ENCODE measurements around the gene NDUFA7.

Gene NDUFA7

GRCh38 chr19:8321067-8321985 is at the start of gene NDUFA7, which contains the start of gene RPS28:
TSS of gene NDUFA7 (minus strand) at chr19:8321375. CDS start at chr19:8321358, 17 bp downstream.
TSS of gene RPS28 (plus strand) at chr19:8321496. CDS start at chr19:8321531, 35 bp downstream.
- Histone ChIP-seq H4K20me1 (peaks cover 34% of the 10 kb centered on the region), H3K9ac (peak within 1 kb of the TSS; percentile 98), H3K4me2 (peak within 1 kb of the TSS; percentile 97), H3K36me3 (peaks cover 36% of the 10 kb centered on the region), H3K27me3 (no peaks in the 10 kb centered on the region), H3K27ac (peak within 1 kb of the TSS; percentile 95), H3K4me3 (peak within 1 kb of the TSS; percentile 83), H3K4me1 (peaks cover 71% of the 10 kb centered on the region), H3K9me3 (no peaks in the 10 kb centered on the region)
- no peak for TF ChIP-seq Cebpa-rat (IDR thresholded peaks at IDR 0.05)

DNA sequence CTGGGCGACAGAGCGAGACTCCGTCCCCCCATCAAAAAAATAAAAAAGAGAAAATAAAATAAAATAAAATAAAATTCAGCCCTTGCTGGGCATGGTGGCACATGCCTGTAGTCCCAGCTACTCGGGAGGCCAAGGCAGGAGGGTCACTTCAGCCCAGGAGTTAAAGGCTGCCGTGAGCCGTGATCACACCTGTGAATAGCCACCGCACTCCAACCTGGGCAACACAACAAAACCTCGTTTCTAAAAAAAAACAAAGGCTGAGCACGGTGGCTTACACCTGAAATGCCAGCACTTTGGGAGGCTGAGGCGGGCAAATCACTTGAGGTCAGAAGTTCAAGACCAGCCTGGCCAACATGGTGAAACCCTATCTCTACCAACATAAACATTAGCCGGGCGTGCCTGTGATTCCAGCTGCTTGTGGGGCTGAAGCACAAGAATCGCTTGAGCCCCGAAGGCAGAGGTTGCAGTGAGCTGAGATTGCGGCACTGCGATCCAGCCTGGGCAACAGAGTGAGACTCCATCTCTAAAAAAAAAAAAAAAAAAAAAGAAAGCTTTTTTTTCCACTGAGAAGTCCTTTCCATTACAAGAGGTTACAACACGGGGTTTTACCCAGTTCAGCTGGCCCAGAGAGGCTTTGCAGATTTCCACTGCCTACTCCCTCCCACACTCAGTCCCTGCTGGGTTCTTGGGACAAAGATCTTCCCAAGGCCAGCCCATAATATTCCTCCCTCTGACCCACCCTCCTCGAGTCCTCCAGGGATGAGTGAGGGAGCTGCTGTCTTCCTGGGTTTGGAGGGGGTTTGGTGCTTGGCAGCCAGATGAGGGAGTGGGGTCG is 49.2 kb upstream of the NDUFA7 start:
- Histone ChIP-seq H3K4me2 (no peak overlapping the region), H4K20me1 (peaks cover 15% of the 10 kb centered on the region), H3K4me3 (no peak overlapping the region), H3K9ac (no peak overlapping the region), H3K27me3 (peaks cover 29% of the 10 kb centered on the region), H3K9me3 (no peaks in the 10 kb centered on the region), H3K27ac (no peak overlapping the region), H3K36me3 (peaks cover 34% of the 10 kb centered on the region), H3K4me1 (peaks cover 23% of the 10 kb centered on the region)
- TF ChIP-seq Cebpa-rat (IDR thresholded peaks at IDR 0.05), result no peak

GRCh38 chr19:8367327-8368001 is 46.3 kb upstream of the NDUFA7 start:
- peaks cover 9% of the 10 kb centered on the region; the same call in 1 of the 2 replicates for H3K36me3 ChIP-seq

GRCh38 chr19:8366961-8367326 is 45.8 kb upstream of the NDUFA7 start:
- H3K27me3 ChIP-seq, result peaks cover 62% of the 10 kb centered on the region
- H3K27ac ChIP-seq, result no peak overlapping the region
- H3K9ac ChIP-seq, result no peak overlapping the region
- peak overlapping the region; percentile 72 for H3K4me2 ChIP-seq
- no peak overlapping the region for H3K4me3 ChIP-seq
- TF ChIP-seq Cebpa-rat (IDR thresholded peaks at IDR 0.05), result no peak
- peaks cover 30% of the 10 kb centered on the region for H4K20me1 ChIP-seq
- peaks cover 46% of the 10 kb centered on the region for H3K4me1 ChIP-seq
- no peaks in the 10 kb centered on the region for H3K9me3 ChIP-seq
- peaks cover 9% of the 10 kb centered on the region; the same call in 1 of the 2 replicates for H3K36me3 ChIP-seq

More at GRCh38 chr19:8367327-8368001, 46.3 kb upstream of the NDUFA7 start:
- H3K4me2 ChIP-seq, result peak overlapping the region; percentile 72
- no peak overlapping the region for H3K9ac ChIP-seq
- TF ChIP-seq Cebpa-rat (IDR thresholded peaks at IDR 0.05), result no peak
- no peak overlapping the region for H3K27ac ChIP-seq
- peaks cover 41% of the 10 kb centered on the region for H3K4me1 ChIP-seq
- peaks cover 30% of the 10 kb centered on the region for H4K20me1 ChIP-seq
- H3K4me3 ChIP-seq, result no peak overlapping the region
- H3K27me3 ChIP-seq, result peaks cover 57% of the 10 kb centered on the region
- H3K9me3 ChIP-seq, result no peaks in the 10 kb centered on the region

DNA sequence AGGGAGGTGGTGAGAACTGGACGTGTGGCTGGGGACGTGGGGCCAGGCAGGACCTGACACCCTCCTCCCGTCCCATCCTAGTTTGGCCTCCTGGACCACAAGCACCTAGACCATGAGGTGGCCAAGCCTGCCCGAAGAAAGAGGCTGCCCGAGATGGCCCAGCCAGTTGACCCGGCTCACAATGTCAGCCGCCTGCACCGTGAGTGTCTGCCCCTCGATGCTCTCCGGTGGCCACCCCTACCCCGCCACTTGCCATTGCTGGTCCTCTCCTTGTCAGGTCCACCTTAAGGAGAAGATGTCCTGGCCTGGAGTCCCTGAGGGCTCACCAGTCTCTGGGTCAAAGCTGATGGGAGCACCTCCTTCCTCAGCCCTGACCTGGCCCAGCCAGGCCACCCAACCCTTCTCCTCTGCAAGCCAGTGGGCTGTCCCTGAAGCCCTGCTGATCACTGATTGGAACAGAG is 45.0 kb upstream of the NDUFA7 start:
- H3K27me3 ChIP-seq, result peaks cover 67% of the 10 kb centered on the region

DNA sequence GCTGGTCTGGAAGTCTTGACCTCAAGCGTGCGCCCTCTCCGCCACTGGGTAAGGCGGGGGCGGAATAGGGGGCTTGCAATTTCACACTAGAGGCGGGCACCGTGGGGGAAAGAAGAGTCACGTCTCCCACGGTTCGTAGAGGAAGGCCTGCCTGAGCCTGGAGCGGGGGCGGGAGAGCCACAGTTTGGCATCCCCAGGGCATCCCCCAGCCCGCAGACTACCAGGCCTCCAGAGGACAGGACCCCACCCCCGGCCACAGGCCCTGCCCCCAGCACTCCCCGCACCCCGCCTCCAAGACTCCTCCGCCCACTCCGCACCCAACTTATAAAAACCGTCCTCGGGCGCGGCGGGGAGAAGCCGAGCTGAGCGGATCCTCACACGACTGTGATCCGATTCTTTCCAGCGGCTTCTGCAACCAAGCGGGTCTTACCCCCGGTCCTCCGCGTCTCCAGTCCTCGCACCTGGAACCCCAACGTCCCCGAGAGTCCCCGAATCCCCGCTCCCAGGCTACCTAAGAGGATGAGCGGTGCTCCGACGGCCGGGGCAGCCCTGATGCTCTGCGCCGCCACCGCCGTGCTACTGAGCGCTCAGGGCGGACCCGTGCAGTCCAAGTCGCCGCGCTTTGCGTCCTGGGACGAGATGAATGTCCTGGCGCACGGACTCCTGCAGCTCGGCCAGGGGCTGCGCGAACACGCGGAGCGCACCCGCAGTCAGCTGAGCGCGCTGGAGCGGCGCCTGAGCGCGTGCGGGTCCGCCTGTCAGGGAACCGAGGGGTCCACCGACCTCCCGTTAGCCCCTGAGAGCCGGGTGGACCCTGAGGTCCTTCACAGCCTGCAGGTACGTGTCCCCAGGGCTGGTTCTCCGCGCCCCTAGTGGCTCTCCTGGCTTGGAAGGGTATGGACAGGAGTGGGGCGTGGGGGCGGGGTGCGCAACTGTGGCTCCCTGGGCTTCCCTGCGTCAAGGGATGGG is 42.9 kb upstream of the NDUFA7 start, which contains the start of gene ANGPTL4:
Gene ANGPTL4 (plus strand): TSS at position 353 of the 969 bp plus-strand sequence. CDS start 167 bp downstream, at position 520.
- H4K20me1 ChIP-seq, result peaks cover 30% of the 10 kb centered on the region
- no peak for TF ChIP-seq Cebpa-rat (IDR thresholded peaks at IDR 0.05)
- H3K9me3 ChIP-seq, result no peaks in the 10 kb centered on the region
- peaks cover 67% of the 10 kb centered on the region for H3K27me3 ChIP-seq
- H3K27ac ChIP-seq, result 0 out of 2 replicates have a peak within 1 kb of the TSS, but pooled peaks have one; percentile 30
- no peaks in the 10 kb centered on the region; the same call in 1 of the 2 replicates for H3K36me3 ChIP-seq
- H3K9ac ChIP-seq, result peak within 1 kb of the TSS; percentile 57; the same call in 1 of the 2 replicates
- H3K4me1 ChIP-seq, result peaks cover 41% of the 10 kb centered on the region
- peak within 1 kb of the TSS; percentile 93 for H3K4me2 ChIP-seq
- H3K4me3 ChIP-seq, result peak within 1 kb of the TSS; percentile 66

More for the DNA sequence above, 45.0 kb upstream of the NDUFA7 start:
- Histone ChIP-seq H3K36me3 (peaks cover 5% of the 10 kb centered on the region; the same call in 1 of the 2 replicates), H3K4me1 (peaks cover 44% of the 10 kb centered on the region), H3K9ac (no peak overlapping the region), H4K20me1 (peaks cover 30% of the 10 kb centered on the region), H3K4me3 (no peak overlapping the region), H3K9me3 (no peaks in the 10 kb centered on the region), H3K27ac (no peak overlapping the region), H3K4me2 (no peak overlapping the region)
- TF ChIP-seq Cebpa-rat (IDR thresholded peaks at IDR 0.05), result no peak

DNA sequence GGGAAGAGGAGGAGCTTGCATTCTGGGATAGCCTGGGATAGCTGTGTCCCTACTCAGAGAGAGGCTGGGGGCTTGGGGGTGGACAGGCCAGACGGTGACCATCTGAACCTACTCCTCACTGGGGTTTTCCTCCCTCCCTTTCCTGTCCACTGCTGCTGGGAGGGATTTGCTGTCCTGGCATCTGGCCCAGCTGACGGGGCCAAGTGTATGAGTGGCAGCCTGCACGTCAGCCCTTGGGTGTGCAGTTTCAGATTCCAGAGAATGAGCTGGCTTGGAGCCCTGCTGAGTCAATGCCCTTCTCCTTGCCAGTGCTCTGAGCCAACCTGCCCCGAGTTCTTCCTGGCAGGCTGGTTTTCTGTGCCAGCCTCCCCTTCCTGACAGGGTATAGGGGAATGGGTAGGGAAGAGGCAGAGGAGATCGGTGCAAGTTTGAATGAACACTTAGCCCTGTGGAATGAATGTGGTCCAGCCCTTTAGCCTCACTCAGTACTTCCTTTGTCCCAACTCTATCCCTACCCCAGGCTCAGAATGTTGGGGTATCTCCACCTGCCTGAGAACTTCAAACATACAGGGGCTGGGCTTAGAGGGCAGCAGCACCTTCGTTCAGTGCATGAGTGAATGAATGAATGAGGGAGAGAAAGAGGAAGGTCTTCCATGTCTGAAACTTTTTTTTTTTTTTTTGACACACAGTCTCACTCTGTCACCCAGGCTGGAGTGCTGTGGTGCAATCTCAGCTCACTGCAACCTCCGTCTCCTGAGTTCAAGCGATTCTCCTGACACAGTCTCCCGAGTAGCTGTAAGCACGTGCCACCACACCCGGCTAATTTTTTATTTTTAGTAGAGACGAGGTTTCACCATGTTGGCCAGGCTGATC is 41.0 kb upstream of the NDUFA7 start:
- Histone ChIP-seq H3K9ac (no peak overlapping the region), H3K9me3 (no peaks in the 10 kb centered on the region), H3K4me3 (no peak overlapping the region), H4K20me1 (peaks cover 27% of the 10 kb centered on the region), H3K4me1 (peaks cover 29% of the 10 kb centered on the region), H3K27me3 (peaks cover 54% of the 10 kb centered on the region), H3K27ac (no peak overlapping the region), H3K4me2 (peak overlapping the region; percentile 22), H3K36me3 (no peaks in the 10 kb centered on the region)
- TF ChIP-seq Cebpa-rat (IDR thresholded peaks at IDR 0.05), result no peak
